Activated CD4-positive, CD25-positive, alpha-beta regulatory T cell treated with anti-CD3 and anti-CD28 coated beads, Interleukin-2, amount 50 U/mL, for 24 hours (primary cell): ENCODE results near the gene IL25.
A peak's percentile ranks its signal among the peaks of the same experiment; 100 is the strongest.
"Not testable (repeated sequence)": the region's sequence is repeated elsewhere in the genome, so short reads cannot be mapped to it uniquely, and the experiment has no call there.

Experiments
- ATAC-seq, 2 donors: fragments of 150-1000 bp; cut with Tn5 transposase; one replicate each; pipeline ENCODE4 v1.10.0; 2021; ENCODE audit warnings: mild to moderate bottlenecking in 1 of 2, moderate library complexity in 1 of 2

The IL25 gene

DNA sequence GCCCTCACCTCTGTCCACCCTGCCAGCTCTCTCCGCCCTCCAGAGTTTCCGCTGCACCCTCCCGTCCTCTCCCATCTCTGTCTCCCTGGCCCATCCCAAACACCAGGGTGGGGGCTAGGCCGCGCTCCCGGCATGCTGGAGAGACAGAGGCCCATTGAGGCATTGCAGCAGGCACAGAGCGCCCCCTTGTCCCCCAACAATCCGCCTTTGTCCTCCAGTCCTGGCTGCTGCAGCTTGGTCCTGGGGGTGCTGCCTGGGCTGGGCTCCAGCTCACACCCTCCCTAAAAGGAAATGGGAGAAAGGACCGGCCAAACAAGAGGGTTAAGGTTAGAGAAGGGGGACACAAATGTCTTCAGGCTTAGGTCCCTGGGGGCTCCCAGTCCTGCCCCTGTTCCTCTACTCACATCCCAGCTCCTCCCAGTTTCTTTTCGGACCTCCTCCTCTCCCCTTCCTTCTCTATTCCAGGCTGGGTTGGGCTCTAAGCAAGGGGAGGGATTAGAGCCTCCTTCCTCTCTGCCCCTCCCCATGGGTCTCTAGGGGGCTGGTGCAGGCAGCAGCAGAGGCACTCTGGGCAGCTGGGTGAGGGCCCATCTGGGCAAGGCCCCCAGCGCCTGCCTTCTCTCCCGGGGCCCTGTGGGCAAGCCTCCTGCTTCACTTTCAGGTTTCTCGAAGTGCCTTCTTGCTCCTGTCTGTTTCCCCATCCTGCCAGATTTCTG lies 4.0 kb downstream of the IL25 start, which contains the start of gene CMTM5:
Gene CMTM5, plus strand, starts transcription at position 565 of the 716 bp plus-strand sequence. CDS start 206 bp downstream, outside the sequence.
- ATAC-seq, result no peak

DNA sequence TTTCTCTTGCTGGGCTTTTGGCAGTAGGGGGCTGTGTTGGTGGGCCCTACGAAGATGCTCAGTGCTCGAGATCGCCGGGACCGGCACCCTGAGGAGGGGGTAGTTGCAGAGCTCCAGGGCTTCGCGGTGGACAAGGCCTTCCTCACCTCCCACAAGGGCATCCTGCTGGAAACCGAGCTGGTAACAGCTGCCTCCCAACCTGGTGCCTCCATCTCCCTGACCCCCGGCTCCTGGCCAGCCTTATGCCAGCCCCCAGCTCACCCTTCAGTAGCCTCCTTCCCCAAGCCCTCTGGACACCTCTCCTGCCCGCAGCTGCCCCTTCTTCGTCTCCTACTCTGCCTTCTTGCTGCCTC lies 4.6 kb downstream of the IL25 start:
- ATAC-seq, result no peak

DNA sequence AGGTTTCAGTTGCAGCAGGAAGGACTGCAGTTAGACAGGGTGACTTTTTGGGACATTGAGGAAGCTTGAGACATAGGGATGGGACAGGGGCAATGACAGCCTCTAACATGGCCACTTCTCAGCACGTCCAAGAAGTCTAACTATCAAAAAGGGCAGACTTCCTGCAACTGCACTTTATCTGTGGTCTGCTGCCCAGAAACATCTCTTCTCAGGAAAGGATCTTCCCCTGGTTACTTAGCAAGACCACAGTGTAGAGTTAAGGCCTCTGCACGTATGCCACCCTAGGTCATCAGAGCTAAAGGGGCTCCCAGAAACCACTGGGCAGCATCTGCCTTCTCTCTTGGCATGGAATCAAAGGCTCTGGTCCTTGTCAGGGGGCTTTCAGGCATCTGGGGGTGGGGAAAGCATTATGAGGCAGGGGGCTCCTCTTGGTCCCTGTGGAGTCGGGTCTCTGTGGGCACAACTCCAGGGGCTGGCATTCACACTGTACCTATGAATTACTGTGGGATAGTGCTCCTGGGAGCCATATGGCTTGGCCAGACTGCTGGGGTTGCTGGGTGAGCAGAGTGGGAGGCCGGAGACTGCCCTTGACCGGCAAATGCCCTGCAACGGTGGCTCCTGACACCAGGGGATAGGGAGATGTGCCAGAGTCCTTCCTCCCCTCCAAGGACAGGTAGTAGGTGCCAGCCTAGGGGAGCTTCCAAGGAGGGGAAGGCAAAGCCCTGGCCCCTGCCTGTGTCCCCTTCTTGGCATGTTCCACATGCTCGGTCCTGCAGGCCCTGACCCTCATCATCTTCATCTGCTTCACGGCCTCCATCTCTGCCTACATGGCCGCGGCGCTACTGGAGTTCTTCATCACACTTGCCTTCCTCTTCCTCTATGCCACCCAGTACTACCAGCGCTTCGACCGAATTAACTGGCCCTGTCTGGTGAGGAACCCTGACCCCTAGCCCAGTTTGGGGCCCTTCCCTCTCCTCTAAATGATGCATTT lies 5.3 kb downstream of the IL25 start:
- ATAC-seq, result no peak

DNA sequence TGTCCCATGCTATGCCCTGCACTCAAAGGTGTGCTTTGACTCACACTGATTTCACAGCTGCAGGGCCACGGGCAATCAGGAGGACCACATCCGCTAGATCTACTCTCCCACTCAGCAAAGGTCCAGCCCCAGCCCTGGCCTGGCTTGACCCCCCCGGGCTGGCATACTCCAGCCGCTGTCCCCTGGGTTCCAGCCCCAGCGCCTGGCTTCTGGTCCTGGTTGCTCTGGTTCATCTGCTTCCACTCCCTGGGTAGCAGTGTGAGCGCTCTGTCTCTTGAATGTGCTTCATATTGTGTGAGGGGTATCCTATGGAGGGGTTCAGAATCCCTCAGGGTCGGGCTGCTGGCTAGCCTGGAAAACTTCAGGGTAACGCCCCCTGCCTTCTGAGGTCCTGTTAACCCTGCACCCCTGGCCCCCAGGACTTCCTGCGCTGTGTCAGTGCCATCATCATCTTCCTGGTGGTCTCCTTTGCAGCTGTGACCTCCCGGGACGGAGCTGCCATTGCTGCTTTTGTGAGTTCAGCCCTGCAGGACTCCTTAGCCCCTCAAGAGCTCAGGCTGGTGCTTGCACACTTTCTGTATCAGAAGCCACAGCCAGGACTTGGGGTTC lies 6.1 kb downstream of the IL25 start:
- no peak for ATAC-seq

DNA sequence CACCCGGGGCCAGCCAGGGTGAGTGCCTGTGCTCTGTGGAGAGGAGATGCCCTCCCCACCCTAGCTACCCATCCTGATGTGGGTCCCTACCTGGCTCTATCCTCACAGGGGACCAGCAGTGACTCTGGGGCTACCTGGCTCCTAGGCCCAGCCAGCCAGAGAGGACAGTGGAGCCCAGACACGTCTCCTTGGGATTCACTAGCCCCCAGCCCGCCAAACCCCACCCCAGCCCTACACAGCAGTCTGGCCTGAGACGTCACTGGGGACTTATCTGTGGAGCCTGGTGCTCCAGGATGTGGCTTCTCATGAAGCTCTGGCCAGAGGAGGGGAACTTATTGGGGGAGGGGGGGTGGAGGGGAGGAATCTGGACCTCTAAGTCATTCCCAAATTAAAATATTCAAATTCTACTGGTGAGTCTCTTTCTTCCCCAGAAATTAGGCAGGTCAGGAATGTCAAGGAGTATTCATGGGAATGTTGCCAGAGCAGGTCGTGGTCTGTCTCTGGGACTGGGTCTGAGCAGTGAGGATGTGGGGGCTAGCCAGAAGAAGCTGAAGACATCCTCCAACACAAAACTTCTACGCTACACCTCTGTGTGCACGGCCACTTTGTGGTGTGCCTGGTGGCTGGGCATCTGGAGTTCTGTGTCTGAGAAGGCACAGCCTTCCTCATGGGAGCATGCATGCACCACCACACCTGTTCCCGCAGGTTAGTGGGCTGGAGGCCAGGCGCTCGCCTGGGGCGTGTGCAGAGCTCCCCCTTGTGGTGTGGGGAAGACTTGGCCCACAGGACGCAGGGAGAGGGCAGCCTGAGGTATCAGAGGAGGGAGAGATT lies 7.0 kb downstream of the IL25 start:
- peak; percentile 77 to 80 for ATAC-seq

DNA sequence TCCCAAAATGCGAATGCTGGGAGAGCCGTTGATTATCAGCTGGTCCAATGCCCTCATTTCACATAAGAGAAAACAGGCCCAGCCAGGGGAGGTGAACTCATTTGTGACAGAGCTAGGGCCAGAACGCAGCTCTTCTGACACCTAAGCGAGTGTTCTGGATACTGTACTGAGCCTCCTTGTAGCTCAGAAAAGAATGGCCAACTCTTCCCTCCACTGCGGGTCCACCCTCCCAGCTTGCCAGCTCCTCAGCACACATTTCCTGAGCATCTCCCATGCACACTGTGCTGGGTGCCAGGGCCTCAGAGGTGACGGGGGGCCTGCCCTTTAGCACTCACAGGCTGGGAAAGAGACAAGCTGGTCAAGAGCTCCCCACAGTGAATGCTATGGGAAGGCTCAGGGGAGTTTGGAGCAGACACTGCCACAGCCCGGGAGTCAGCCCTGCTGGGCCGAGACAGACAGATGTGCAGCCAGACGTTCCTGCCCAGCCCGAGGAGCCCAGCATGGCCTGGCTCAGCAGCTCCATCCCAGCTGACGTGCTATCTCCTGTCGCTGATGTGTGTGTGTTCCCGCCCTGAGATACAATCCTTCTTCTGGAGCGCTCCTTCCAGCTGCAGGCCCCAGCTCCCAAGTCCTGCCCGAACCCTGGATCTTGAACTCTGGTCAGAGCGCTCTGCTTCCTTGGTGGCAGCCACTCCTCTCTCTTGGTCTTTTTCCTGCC lies 7.7 kb downstream of the IL25 start:
- no peak for ATAC-seq

DNA sequence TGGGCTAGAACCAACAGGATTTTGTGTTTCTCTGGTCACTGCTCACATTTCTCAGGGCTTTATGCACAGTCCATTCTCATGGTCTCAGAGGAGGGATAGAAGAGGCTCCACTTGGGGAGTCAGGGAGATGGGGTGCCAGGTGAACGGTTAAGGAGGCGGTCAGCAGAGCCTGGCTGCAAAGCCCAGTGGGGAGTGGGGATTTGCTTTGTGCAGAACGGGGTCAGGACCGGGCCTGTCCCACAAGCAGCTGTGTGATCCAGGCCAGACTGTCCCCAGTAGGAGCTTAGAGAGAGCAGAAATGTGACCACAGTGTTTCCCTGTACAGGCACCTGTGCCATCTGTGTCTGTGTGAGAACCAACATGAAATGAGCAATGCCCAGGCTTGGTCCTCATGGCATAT lies 8.4 kb downstream of the IL25 start:
- no peak for ATAC-seq

DNA sequence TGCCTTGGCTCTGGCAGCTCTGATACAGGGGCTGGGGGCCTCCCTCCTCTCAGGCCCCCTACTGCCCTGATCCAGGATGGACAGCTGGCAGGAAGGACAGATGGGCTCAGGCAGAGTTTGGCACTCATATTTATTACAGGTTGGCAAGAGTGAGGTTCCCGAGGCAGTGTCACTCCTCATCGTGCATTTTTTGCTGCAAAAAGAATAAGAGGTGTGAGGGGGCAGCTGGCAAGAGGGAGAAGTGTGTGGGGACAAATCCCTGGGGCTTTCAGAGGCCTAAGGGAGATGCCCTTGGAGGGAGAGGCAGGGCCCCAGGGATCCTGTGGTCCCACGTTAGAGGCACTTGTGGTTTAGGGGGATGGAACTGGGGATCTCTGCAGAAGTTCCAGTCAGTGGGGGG lies 9.3 kb downstream of the IL25 start:
- no peak for ATAC-seq

DNA sequence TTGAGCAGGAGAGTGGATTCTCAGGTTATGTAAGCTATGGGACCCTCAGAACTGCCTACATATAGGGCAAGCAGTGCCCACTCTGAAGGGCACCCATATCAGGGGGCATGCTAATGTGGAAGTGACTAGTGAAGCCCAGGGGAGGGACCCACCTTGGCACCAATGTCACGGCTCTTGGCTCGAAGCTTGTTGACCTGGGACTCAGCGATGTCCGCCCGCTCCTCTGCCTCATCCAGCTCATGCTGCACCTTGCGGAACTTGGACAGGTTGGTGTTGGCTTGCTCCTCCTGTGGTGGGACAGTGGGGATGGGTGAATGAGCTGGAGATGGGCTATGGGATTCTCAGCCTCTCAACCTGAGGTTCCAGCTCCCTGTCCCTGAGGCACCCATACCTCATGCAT lies 9.7 kb downstream of the IL25 start:
- no peak for ATAC-seq

DNA sequence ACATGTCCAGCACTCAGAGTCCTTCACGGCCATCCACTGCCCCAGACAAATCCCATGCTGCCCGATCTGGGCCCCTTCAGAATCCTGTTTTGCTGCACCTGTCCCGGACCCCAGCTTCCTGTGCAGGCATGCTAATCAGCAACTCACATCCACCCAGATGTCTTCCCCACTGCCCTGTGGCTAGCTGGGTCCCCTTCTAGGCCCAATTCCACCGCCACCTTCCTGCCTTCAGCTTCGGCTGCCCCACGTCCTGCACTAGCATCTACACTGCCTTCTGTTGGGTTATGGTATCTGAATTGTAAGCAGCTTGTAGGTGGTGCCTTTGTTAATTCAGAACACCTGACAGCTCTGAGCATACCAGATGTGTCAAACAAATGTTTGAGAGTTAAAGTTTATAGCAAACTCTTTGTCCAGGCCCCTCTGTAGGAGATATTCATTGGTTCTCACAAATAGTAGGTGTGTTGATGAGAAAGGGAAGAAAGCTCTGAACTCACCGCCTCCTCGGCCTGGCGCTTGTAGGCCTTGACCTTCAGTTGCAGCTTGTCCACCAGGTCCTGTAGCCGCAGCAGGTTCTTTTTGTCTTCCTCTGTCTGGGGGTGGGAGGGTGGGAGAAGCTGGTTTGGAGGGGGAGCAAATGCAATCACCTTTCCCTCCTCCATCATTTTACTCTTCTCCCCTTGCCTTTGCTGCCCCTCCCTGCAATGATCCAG lies 10.3 kb downstream of the IL25 start:
- ATAC-seq, result no peak

DNA sequence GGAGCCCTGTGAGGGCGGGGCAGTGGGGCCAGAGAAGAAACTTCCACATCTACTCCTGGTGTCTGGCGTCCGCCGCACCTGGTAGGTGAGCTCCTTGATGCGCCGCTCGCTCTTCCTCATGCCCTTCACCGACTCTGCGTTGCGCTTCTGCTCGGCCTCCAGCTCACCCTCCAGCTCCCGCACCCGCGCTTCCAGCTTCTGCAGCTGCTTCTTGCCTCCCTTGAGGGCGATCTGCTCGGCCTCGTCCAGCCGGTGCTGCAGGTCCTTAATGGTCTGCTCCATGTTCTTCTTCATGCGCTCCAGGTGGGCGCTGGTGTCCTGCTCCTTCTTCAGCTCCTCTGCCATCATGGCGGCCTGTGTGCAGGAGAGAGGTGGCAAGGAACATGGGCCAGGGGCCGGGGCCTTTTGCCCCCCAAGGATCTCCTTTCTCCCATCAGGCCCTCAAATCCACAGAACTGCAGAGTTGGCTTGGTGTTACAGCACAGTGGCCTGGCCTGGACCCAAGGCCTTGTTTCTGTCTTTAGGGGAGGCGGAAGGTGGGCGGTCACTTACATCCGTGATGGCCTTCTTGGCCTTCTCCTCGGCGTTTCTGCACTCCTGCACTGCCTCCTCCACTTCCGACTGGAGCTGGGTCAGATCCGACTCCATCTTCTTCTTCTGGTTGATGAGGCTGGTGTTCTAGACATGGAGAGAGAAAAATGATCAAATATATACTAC lies 11.9 kb downstream of the IL25 start:
- no peak for ATAC-seq

DNA sequence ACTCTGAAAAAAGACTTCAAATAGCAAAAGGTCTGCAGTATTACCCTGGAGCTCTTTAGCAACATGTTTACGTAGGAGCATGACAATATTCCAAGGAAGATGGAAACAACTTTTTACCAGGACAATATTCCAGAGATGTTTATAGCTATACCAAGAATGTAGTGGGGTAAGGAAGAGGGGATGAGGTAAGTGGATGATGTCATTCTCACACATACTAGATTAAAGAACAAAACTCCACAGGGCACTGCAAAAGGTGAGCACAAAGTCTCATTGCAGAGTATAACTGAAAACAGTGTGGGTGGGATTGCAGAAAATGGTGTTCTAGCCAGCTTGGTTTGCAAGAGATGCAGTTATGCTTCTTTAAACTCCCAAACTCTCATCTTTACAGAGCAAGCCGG lies 12.6 kb downstream of the IL25 start:
- ATAC-seq, result no peak

DNA sequence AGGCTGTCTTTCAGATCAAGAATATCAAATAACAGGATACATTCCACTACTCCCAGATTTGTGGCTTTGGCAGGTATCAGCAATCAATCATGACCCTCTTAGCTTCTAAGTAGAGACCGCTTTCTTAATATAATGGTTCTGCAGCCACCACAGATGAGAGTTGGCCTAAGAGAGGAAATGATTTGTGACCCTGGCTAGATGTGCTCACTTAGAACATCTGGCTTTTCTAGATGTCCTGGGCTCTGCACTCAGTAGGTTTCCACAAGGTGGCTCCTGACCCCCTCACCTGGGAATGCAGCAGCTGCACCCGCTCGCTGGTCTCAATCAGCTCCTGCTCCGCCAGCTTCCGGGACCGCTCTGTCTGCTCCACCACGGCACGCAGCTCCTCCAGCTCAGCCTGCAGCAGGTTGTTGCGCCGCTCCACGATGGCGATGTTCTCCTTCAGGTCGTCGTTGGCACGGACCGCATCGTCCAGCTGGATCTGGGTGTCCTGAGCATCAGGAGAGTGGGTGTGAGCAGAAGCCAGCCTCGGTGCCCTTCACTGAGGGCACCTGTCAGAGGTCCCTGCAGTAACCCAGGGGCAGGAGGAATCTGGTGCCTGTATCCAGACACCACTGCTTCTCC lies 13.1 kb downstream of the IL25 start:
- ATAC-seq, result no peak

DNA sequence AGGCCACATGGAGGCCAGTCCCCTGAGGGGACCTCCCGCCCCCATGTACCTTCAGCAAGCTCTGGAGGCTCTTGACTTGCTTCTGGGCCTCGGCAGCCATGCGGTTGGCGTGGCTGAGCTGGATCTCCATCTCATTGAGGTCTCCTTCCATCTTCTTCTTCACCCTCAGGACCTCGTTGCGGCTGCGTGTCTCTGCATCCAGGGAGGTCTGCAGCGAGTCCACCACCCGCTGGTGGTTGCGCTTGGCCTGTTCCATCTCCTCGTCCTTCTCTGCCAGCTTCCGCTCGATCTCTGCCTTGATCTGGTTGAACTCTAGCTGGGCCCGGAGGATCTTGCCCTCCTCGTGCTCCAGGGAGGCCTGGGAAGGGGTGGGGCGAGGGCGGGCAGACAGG lies 13.7 kb downstream of the IL25 start:
- ATAC-seq, result not testable (repeated sequence)

DNA sequence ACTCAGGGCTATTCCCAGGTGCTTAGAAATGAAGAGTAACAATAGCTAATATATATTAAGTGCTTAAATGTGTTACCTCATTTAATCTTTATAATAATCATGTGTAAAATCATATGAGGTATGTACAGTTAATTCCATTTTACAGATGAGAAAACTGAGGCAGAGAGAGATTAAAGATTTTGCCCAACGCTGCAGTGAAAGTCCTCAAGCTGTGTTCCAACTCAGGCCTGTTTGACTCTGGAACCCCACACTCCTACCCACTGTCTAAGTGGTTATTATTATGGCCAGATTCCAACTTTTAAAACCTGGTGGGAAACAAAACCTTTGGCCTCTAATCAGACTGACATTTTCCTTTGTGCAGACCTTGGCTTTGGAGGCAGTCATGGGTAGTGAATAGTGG lies 14.4 kb downstream of the IL25 start:
- no peak for ATAC-seq

DNA sequence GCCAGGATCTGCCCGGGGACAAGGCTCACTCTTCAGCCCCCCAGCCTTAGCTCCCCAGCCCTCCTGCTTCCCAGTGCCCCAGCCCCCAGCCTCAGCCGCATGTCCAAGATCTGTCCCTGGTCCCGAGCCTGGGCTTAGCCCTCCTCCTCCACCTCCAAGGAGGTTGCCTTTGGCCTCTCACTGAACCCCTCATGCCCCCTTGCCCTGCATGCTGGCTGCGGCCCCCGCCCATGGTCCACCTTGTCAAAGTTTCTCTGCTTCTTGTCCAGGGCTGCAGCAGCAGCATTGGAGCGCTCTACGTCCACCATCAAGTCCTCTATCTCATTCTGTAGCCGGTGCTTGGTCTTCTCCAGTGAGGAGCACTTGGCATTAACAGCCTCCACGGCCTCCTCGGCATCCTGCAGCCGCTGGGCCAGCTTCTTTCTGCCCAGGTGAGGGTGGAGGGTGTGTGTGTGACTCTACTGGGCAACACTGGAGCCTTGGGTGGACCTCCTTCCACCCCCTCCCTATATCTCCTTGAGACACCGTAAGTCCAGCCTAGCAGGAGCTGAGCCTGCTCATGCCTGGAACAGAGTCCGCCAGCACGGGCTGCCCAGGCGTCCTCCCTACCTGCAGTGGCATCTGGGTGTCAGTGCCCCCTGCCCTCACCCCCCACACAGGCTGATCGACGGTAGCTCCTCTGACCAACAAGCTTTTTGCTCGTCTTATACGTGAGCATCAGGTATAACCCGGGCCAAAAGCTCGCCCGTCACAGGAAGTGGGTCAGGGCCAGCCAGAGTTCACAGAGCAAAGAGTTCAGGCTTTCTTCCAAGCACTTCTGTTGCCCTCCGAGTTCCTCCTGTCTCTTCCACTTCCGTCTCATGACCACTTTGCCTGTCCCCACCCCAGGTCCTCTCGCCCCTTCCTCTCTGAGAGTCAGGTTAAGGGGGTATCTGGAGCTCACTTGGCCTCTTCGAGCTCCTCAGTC lies 15.6 kb downstream of the IL25 start:
- no peak for ATAC-seq

DNA sequence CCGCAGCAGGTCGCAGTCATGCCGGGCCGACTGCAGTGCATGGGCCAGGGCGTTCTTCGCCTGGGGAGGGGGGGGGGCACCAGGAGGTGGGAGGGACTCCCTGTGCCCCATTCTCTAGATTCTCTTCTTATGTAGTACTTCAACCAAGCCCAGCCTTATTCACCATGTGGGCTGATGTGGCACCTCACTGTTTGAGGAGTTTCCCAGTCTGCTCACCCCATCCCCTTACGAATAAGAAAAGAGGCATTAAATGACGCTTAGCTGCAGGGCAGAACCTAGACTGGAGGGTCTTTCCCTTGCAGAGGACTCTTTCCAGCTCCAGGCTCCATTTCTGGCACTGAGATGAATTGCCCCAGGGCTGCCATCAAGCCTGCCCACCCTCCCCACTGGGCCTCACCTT lies 16.4 kb downstream of the IL25 start:
- no peak for ATAC-seq

DNA sequence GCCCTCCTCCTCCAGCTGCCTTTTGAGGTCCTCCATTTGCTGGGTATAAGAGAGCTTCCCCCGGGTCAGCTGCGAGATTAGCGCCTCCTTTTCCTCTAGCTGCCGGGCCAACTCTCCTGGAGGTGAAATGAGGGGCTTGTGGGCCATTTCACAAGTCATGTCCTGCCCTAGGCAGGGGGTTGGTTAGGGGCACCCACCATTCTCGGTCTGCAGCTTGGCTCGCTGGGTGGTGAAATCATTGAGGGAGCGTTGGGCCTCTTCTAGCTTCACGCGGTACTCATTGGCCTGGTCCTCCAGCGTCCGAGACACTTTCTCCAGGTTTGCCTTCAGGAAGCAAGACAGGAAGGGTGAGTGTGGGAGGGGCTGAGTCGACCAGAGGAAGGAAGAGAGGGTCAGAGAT lies 16.8 kb downstream of the IL25 start:
- no peak for ATAC-seq

DNA sequence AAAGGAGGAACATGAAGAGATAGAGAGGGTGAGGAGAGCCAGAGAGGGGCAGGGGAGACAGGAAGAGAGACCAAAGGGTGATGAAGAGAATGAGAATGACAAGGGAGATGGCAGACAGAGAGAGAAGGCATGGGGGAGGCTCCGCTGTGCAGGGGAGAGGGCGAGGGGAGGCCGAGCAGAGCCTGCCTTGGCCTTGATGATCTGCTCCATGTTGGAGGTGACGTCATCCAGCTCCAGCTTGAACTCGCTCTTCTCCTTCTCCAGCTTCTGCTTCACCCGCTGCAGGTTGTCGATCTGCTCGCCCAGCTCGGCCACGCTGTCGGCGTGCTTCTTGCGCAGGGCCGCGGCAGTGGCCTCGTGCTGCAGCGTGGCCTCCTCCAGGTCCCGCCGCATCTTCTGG lies 17.3 kb downstream of the IL25 start:
- ATAC-seq, result not testable (repeated sequence)
